GM10266 (cell line): ENCODE results near the gene LRRC42.
"Not testable (repeated sequence)": the region's sequence is repeated elsewhere in the genome, so short reads cannot be mapped to it uniquely, and the experiment has no call there.

Experiments
- DNase-seq: peaks from one replicate; pipeline ENCODE4 v3.0.0; 2012; ENCODE audit errors: extremely low spot score
- TF ChIP-seq, protein P1 (sequence below): IDR thresholded peaks from 2 replicates; pipeline ENCODE4 v1.5.1; 2012; ENCODE audit warnings: mild to moderate bottlenecking, low read depth; ENCODE audit not compliant: control insufficient read depth, insufficient read depth; ENCODE audit errors: missing control alignments

Gene LRRC42

DNA sequence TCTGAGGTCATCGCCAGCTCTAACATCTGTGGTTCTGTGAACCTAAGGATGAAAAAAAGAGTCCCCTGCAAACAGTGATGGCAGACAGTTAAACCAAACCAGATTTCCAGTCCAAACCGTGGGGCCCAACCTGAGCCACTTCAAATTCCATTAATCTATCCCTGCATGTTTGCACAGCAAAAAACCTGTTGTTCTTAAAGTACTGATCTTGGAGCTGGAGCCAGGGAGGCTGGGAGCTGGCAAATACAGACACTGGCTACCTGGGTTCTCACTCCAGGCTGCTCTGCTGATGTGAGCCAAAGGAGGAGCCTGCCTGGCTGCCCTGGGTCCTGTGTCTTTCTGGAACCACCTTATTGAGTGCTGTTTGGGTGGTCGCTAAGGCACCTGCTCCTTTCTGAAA, 55.4 kb downstream of the LRRC42 start:
- peak; percentile 2 for DNase-seq
- TF ChIP-seq, protein P1, sequence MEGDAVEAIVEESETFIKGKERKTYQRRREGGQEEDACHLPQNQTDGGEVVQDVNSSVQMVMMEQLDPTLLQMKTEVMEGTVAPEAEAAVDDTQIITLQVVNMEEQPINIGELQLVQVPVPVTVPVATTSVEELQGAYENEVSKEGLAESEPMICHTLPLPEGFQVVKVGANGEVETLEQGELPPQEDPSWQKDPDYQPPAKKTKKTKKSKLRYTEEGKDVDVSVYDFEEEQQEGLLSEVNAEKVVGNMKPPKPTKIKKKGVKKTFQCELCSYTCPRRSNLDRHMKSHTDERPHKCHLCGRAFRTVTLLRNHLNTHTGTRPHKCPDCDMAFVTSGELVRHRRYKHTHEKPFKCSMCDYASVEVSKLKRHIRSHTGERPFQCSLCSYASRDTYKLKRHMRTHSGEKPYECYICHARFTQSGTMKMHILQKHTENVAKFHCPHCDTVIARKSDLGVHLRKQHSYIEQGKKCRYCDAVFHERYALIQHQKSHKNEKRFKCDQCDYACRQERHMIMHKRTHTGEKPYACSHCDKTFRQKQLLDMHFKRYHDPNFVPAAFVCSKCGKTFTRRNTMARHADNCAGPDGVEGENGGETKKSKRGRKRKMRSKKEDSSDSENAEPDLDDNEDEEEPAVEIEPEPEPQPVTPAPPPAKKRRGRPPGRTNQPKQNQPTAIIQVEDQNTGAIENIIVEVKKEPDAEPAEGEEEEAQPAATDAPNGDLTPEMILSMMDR, result no peak

DNA sequence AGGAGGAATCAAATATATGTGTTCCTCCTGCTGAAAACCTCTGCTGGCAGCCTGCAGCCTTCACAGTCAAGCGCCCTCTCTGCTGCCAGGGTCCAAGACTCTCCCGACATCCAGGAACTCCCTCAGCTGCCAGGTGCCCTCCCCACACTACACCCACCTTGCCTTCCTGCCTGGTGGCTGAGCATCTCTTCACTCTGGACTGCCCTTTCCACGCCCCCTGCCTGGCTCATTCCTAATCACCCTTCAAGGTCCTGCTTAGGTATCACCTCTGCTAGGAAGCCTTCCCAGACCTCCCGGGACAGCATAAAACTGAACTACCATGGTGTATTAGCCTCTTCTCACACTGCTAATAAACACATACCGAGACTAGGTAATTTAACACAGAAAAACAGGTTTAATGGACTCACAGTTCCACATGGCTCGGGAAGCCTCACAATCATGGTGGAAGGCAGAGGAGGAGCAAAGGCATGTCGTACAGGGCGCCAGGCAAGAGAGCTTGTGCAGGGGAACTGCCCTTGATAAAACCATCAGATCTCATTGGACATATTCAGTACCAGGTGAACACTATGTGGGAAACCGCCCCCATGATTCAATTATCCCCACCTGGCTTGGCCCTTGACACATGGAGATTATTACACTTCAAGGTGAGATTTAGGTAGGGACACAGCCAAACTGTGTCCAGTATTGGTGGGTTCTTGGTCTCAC, 56.5 kb downstream of the LRRC42 start:
- DNase-seq, result peak; percentile 5
- TF ChIP-seq, protein P1, result no peak

DNA sequence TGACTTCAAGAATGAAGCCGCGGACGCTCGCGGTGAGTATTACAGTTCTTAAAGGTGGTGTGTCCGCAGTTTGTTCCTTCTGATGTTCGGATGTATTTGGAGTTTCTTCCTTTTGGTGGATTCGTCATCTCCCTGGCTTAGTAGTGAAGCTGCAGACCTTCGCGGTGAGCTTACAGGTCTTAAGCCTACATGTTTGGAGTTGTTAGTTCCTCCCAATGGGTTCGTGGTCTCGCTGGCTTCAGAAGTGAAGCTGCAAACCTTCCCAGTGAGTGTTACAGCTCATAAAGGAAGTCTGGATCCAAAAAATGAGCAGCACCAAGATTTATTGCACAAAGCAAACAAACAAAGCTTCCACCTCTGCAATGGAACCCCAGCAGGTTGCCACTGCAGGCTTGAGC, 57.1 kb downstream of the LRRC42 start:
- TF ChIP-seq, protein P1, result no peak
- no peak for DNase-seq

DNA sequence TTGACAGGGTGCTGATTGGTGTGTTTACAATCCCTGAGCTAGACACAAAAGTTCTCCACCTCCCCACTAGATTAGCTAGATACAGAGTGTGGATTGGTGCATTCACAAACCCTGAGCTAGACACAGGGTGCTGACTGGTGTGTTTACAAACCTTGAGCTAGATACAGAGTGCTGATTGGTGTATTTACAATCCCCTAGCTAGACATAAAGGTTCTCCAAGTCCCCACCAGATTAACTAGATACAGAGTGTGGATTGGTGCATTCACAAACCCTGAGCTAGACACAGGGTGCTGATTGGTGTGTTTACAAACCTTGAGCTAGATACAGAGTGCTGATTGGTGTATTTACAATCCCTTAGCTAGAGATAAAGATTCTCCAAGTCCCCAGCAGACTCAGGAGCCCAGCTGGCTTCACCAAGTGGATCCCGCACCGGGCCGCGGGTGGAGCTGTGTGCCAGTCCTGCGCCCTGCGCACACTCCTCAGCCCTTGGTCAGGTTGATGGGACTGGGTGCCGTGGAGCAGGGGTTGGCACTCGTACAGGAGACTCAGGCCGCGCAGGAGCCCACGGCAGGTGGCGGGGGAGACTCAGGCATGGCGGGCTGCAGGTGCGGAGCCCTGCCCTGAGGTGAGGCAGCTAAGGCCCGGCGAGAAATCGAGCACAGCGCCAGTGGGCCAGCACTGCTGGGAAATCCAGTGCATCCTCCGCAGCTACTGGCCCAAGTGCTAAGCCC, 57.8 kb downstream of the LRRC42 start:
- not testable (repeated sequence) for DNase-seq

DNA sequence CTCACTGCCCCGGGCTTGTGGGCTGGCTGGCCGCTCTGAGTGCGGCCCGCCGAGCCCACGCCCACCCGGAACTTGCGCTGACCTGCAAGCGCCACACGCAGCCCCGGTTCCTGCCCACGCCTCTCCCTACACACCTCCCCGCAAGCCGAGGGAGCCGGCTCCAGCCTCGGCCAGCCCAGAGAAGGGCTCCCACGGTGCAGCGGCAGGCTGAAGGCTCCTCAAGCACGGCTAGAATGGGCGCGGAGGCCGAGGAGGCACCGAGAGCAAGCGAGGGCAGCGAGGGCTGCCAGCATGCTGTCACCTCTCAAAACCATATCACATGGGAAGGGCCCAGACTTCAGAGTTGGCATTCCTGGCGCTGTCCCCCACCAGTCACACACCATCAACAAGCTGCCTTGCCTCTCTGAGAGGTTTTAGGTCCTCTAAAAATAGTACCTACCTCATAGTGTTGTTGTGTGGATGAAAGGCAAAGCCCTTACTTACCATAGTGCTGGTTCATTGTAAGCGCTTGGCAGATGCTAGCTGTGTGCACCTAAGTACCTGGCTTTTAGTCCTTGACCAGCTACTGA, 58.4 kb downstream of the LRRC42 start:
- TF ChIP-seq, protein P1, result no peak
- no peak for DNase-seq

DNA sequence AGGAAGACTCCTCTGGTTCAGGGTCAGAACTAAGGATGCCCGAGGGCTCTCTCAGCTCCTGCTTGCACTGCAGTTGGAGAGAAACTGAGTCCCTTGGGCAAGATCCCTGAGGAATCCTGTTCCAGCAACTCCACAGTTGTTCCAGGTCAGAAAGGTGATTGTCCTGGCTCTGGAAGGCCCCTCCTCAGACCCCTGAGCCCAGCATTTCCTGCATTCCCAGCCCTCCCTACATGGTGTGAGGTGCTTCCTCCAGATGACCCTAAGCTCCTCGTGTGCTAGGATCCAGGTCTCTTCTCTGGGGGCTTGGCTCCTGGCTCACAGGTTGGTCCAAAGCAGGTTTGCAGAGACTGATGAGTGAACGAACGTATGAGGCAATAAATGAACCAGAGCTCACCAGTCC, 60.4 kb downstream of the LRRC42 start:
- DNase-seq, result no peak
- TF ChIP-seq, protein P1, result no peak

DNA sequence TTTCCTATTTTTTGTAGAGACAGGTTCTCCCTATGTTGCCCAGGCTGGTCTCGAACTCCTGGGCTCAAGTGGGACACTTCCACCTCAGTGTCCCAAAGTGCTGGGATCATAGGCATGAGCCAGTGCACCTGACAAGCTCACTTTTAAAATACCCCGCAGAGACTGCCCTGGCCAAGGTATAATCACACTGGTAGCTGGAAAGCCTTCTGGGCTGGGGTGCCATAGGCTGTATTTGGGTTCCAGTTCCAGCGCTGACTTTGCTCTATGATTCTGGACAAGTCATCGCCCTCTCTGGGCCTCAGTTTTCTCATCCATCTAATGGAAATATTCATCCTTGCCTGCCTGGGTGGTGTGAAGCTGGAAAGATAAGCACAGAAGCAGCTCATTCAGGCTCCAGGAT, 61.5 kb downstream of the LRRC42 start:
- DNase-seq, result no peak
- TF ChIP-seq, protein P1, result no peak

DNA sequence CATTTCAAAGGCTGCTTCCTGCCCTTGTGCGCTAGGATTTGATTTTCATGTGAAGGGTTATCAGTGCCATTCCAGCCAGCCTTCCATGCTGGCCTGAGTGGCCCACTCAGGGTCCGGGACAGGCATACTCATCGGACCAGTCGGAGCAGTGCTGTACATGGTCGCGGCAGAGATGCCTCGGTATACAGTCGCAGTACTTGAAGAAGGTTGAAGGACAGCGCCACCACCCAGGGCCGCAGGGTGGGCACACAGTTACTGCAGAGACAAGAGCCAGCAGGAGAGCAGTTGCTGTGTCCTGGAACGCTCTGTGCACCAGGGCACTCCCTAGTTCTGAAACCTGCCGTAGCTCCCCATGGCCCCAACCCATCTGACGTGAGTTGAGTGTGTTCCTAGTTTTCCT, 62.7 kb downstream of the LRRC42 start:
- TF ChIP-seq, protein P1, result no peak

More for the DNA sequence above, 62.7 kb downstream of the LRRC42 start:
- DNase-seq, result no peak
